Ascending aorta (tissue), 2 donors: ENCODE data around the gene RHOA. TPM values are rescaled to one million over a fixed set of nuclear protein-coding genes. Genes with fewer than 3 reads are reported as not detected.

Experiments
- DNase-seq, 2 donors: peaks; one replicate each; pipeline ENCODE4 v3.0.0-alpha.2; 2019; ENCODE audit warnings: low spot score in 2 of 2
- H3K27ac ChIP-seq, 2 donors: fragments of 200-600 bp; sonication (generic); one replicate each; pipeline ENCODE4 v1.5.1; 2016 to 2017; ENCODE audit warnings: mild to moderate bottlenecking in 1 of 2
- H3K27me3 ChIP-seq: fragments of 200-600 bp; sonication (generic); one replicate; pipeline ENCODE4 v1.5.1; 2017
- H3K36me3 ChIP-seq, 2 donors: fragments of 200-600 bp; sonication (generic); one replicate each; pipeline ENCODE4 v1.5.1; 2016
- H3K4me1 ChIP-seq, 2 donors: fragments of 200-600 bp; sonication (generic); one replicate each; pipeline ENCODE4 v1.5.1; 2016 to 2017; ENCODE audit warnings: mild to moderate bottlenecking in 1 of 2
- H3K4me3 ChIP-seq, 2 donors: fragments of 200-600 bp; sonication (generic); one replicate each; pipeline ENCODE4 v1.5.1; 2016 to 2017; ENCODE audit warnings: mild to moderate bottlenecking in 1 of 2
- H3K9me3 ChIP-seq, 2 donors: fragments of 200-600 bp; sonication (generic); one replicate each; pipeline ENCODE4 v1.5.1; 2016
- intact Hi-C: fragments of 100-400 bp; cut with DNase I; formaldehyde crosslinking; loops from one replicate; pipeline ENCODE4 v1.15.1; 2023
- total RNA-seq: library from RNA; depleted of rRNA; stranded (reverse); fragments of >200 nt; gene quantifications from one replicate; pipeline ENCODE4 v1.1.0, GENCODE V29; 2016
- TF ChIP-seq, protein P1 (sequence below), 3 experiments: fragments of 200-600 bp in 2 of 3; fragments of 450-650 bp in 1 of 3; sonication (generic) in 2 of 3; IDR thresholded peaks; one replicate each; pipeline ENCODE4 v1.5.1; 2016 to 2019; ENCODE audit warnings: antibody characterized with exemption in 3 of 3, mild to moderate bottlenecking in 1 of 3, moderate library complexity in 1 of 3

The RHOA gene
- total RNA-seq: 426 TPM

DNA sequence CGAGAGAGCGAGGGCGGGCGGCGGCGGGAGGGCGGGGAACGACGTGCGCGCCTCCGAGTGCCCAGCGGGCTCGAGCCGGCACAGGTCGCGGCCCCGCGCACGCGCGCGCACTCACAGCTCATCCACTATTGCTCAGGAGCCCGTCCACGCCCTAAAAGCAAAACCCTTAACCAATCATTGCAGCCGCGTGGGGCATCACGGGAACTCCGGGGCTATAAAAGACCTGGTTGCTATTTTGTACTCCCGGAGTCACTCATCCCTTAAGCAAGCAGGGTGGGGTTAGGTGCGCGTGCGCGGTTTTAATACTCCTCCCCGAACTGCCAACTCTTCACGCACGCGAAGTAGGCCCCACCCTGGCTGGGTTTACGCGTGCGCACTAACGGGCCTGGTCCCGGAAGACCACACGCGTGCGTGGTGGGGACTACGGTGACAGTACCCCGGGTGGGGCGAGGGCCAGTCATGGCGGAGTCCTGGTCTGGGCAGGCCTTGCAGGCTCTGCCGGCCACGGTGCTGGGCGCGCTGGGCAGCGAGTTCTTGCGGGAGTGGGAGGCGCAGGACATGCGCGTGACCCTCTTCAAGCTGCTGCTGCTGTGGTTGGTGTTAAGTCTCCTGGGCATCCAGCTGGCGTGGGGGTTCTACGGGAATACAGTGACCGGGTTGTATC is at the start of gene RHOA, which contains the start of gene TCTA:
Gene RHOA (minus strand): TSS at position 9 of the 664 bp plus-strand sequence. CDS start 36,387 bp downstream, outside the sequence.
Gene TCTA (plus strand): TSS at position 456 of the 664 bp plus-strand sequence. CDS start 4 bp downstream, at position 460.
- TF ChIP-seq, protein P1, sequence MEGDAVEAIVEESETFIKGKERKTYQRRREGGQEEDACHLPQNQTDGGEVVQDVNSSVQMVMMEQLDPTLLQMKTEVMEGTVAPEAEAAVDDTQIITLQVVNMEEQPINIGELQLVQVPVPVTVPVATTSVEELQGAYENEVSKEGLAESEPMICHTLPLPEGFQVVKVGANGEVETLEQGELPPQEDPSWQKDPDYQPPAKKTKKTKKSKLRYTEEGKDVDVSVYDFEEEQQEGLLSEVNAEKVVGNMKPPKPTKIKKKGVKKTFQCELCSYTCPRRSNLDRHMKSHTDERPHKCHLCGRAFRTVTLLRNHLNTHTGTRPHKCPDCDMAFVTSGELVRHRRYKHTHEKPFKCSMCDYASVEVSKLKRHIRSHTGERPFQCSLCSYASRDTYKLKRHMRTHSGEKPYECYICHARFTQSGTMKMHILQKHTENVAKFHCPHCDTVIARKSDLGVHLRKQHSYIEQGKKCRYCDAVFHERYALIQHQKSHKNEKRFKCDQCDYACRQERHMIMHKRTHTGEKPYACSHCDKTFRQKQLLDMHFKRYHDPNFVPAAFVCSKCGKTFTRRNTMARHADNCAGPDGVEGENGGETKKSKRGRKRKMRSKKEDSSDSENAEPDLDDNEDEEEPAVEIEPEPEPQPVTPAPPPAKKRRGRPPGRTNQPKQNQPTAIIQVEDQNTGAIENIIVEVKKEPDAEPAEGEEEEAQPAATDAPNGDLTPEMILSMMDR (IDR thresholded peaks at IDR 0.05): no peak
- Histone ChIP-seq H3K9me3 (no peaks in the 10 kb centered on the region), H3K36me3 (peaks cover 10 to 22% of the 10 kb centered on the region in 2 donors), H3K4me1 (peaks cover 0 to 40% of the 10 kb centered on the region in 2 donors), H3K27me3 (no peaks in the 10 kb centered on the region), H3K4me3 (peak within 1 kb of the TSS; percentile 80 to 97), H3K27ac (peak within 1 kb of the TSS; percentile 97 to 99)
- DNase-seq: peak; percentile 100
- intact Hi-C loops: loop anchor here (1.0 to 5.0 kb wide), 7 partner anchors 17 to 405 kb away; partner anchors contain the start of genes DAG1, GPX1, NICN1 and USP4

DNA sequence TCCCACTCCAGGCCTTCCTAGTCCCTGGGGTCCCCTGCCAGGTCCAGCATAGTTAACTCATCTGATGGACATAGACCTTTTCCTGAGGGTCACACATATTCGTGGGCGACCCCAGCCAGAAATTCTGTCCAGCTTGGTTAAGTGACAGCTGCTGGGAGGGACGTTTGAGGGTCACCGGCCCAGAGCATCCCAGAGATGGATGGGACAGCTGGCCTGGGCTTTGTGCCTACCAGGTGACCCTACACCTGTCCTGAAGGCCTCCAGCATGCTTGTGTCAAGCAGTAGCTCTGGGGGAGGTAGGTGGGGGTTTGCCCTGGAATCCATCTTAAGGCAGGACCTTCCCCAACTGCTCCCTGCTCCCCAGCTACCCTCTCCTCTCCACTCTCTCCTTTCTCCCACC is 49.2 kb upstream of the RHOA start:
- Histone ChIP-seq H3K9me3 (no peaks in the 10 kb centered on the region), H3K27me3 (no peaks in the 10 kb centered on the region), H3K27ac (no peak overlapping the region), H3K4me1 (peaks cover 0 to 3% of the 10 kb centered on the region in 2 donors), H3K4me3 (no peak overlapping the region), H3K36me3 (no peaks in the 10 kb centered on the region)
- TF ChIP-seq, protein P1 (IDR thresholded peaks at IDR 0.05): no peak
- DNase-seq: no peak
- intact Hi-C loops: loop anchor here (10.0 kb wide), 1 partner anchor 366 kb away; the partner anchor contains the start of gene QRICH1

DNA sequence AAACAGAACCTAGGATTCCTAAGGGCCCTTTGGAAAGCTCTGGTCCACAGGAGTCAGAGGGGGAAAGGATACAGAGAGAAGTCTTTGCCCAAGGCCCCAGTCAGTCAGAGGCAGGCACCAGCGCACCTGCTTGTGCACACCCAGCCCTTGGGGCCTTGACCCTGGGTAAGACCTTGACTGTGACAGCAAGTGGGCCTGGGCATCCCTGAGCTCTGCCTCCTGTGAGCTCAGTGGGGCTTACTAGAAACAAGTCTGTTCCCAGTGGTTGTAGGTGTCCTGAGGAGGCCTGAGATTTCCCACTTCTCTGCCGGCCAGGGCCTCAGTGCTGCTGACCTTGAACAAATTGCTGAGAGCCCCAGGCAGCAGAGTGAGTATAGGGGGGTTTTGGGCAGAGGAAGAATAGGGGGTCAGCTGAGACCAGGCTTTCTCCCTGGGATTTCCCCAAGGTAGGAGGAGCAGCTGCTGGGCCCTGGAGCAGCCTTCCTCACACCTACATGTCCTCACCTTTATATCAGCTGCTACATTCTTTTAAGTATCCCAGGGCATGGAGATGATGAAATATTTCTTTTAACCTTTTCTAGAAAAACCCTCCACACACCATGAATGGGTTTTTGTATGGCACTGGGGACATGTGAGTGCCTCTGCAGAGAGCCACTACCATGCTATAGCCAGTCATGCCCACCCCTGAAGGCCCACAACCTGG is 48.6 kb upstream of the RHOA start:
- no peaks in the 10 kb centered on the region for H3K9me3 ChIP-seq
- no peak for DNase-seq
- no peaks in the 10 kb centered on the region for H3K27me3 ChIP-seq
- intact Hi-C loops: loop anchor here (10.0 kb wide), 1 partner anchor 366 kb away; the partner anchor contains the start of gene QRICH1
- H3K27ac ChIP-seq: no peak overlapping the region
- TF ChIP-seq, protein P1 (IDR thresholded peaks at IDR 0.05): no peak
- H3K4me1 ChIP-seq: peaks cover 0 to 3% of the 10 kb centered on the region in 2 donors
- H3K36me3 ChIP-seq: no peaks in the 10 kb centered on the region
- H3K4me3 ChIP-seq: no peak overlapping the region

DNA sequence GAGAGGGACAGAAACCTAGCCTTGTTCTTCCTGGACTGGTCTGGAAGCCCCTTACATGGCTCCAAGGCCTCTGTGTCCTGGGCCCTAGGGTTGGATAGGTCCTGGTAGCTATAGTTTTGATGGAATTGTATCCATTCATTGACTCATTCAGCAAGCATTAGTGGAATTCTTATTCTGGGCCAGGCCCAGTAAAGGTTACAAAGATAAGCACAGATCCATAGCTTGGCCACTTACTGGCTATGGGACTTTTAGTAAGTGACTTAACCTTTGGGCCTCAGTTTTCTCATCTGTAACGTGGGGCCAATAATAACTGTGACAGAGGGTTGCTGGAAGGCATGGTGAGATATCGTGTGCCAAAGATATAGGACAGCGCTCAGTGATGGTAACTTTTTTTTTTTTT is 44.7 kb upstream of the RHOA start:
- no peaks in the 10 kb centered on the region for H3K27me3 ChIP-seq
- H3K4me3 ChIP-seq: no peak overlapping the region
- DNase-seq: no peak
- intact Hi-C loops: no loop called here
- TF ChIP-seq, protein P1 (IDR thresholded peaks at IDR 0.05): no peak
- no peaks in the 10 kb centered on the region for H3K9me3 ChIP-seq
- no peaks in the 10 kb centered on the region for H3K36me3 ChIP-seq
- peaks cover 0 to 3% of the 10 kb centered on the region in 2 donors for H3K4me1 ChIP-seq
- no peak overlapping the region for H3K27ac ChIP-seq

GRCh38 chr3:49454898-49455681 is 43.3 kb upstream of the RHOA start:
- Histone ChIP-seq H3K36me3 (no peaks in the 10 kb centered on the region), H3K27ac (peak overlapping the region; percentile 12 to 54), H3K9me3 (no peaks in the 10 kb centered on the region), H3K4me3 (no peak overlapping the region), H3K27me3 (no peaks in the 10 kb centered on the region), H3K4me1 (peaks cover 0 to 3% of the 10 kb centered on the region in 2 donors)
- TF ChIP-seq, protein P1 (IDR thresholded peaks at IDR 0.05): no peak
- intact Hi-C loops: no loop called here
- no peak for DNase-seq
